Smooth muscle cell of the brain vasculature (primary cell): Measurements from ENCODE around the gene RXFP4.

Source experiments
- DNase-seq: peaks from one replicate; pipeline ENCODE4 v3.0.0-alpha.2; 2012; ENCODE audit warnings: low read depth, low spot score

The RXFP4 gene

GRCh38 chr1:155931332-155932038 is 10.0 kb upstream of the RXFP4 start:
- no peak for DNase-seq

GRCh38 chr1:155932081-155932480 is 9.4 kb upstream of the RXFP4 start:
- DNase-seq: no peak

GRCh38 chr1:155932487-155932886 is 9.0 kb upstream of the RXFP4 start:
- no peak for DNase-seq

GRCh38 chr1:155933591-155934096 is 7.8 kb upstream of the RXFP4 start:
- DNase-seq: no peak

- peak; percentile 94 for DNase-seq
Observed at GRCh38 chr1:155934097-155934935, 7.1 kb upstream of the RXFP4 start, which contains the start of gene KHDC4. Gene KHDC4, minus strand, starts transcription at chr1:155934413. Its CDS starts 40 bp downstream, at chr1:155934373.

GRCh38 chr1:155934936-155935590 is 6.4 kb upstream of the RXFP4 start:
- DNase-seq: no peak

GRCh38 chr1:155938220-155938627 is 3.2 kb upstream of the RXFP4 start:
- DNase-seq: peak; percentile 31

- DNase-seq: peak; percentile 55
Observed at GRCh38 chr1:155940482-155940992, 901 bp upstream of the RXFP4 start.

GRCh38 chr1:155941845-155942531 is 550 bp downstream of the RXFP4 start:
- no peak for DNase-seq

GRCh38 chr1:155942578-155943141 is 1.2 kb downstream of the RXFP4 start:
- DNase-seq: no peak

- DNase-seq: no peak
Observed at GRCh38 chr1:155944444-155944799, 3.0 kb downstream of the RXFP4 start.

GRCh38 chr1:155946633-155947219 is 5.3 kb downstream of the RXFP4 start:
- no peak for DNase-seq

- DNase-seq: no peak
Observed at GRCh38 chr1:155947292-155947691, 5.9 kb downstream of the RXFP4 start.

- DNase-seq: no peak
Observed at GRCh38 chr1:155947741-155948140, 6.3 kb downstream of the RXFP4 start.

- DNase-seq: no peak
Observed at GRCh38 chr1:155950829-155951228, 9.4 kb downstream of the RXFP4 start.

GRCh38 chr1:155951753-155952504 is 10.5 kb downstream of the RXFP4 start:
- DNase-seq: no peak

- no peak for DNase-seq
Observed at GRCh38 chr1:155952505-155952890, 11.1 kb downstream of the RXFP4 start.

GRCh38 chr1:155954645-155955044 is 13.2 kb downstream of the RXFP4 start:
- no peak for DNase-seq

GRCh38 chr1:155957411-155957915 is 16.0 kb downstream of the RXFP4 start:
- DNase-seq: no peak
